Right renal cortex interstitium (tissue), 3 donors: Measurements from ENCODE around the gene LY6G5C. TPM values are rescaled to one million over a fixed set of nuclear protein-coding genes. Genes with fewer than 3 reads are reported as not detected.
"Not testable (repeated sequence)": the region's sequence is repeated elsewhere in the genome, so short reads cannot be mapped to it uniquely, and the experiment has no call there.

Experiments used
- DNase-seq, 3 donors: peaks; one replicate each; pipeline ENCODE4 v3.0.0-alpha.2; 2013; ENCODE audit warnings: low read depth in 3 of 3, low spot score in 2 of 3
- polyA plus RNA-seq, 3 donors: library from polyadenylated mRNA; unstranded; fragments of 120-200 nt; gene quantifications; one replicate each; pipeline ENCODE4 v1.2.1, GENCODE V29; 2013; ENCODE audit not compliant: insufficient read length in 3 of 3

The LY6G5C gene
- polyA plus RNA-seq, 3 donors, result 2.4 to 3.2 (median 2.5) TPM

DNA sequence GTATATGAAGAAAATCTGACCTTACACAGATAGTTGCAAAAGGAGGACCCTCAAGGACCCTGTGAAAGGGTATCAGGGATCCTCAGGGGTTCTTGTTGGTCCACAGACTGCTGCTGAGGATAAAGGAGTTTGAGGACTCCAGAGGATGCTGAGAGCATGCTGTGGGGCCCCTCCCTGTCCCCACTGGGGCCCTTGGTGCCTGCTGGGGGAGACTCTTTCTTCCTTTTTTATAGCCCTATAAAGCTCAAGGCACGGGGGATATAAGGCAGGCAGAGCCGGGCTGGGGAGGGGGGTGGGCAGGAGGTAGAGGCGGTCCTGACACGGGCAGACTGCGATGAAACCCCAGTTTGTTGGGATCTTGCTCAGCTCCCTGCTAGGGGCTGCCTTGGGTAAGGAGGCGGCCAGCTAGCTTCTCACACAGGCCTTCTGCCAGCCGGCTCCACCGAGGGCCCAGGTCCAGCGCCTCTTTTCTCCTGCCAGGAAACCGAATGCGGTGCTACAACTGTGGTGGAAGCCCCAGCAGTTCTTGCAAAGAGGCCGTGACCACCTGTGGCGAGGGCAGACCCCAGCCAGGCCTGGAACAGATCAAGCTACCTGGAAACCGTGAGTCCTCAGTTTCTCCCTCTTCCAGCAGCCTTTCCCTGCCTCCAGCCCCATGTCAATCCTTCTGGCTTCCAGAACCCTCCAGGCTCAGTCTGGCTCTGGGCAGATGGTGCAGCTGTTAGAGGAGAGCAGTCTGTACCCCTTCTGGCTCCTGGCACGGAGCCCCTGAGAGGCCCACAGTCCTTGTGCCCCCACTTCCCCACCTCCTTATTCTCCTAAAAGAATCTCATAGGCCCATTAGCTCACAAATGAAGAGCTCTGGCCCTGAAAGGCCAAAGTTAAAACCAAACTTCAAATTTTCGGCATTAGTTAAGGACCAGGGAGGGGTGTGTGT lies 34.4 kb upstream of the LY6G5C start, which contains the start of gene LY6G6D:
LY6G6D (plus strand) TSS at position 327 of the 937 bp plus-strand sequence; CDS start at position 335, 8 bp downstream.
- DNase-seq, result no peak

DNA sequence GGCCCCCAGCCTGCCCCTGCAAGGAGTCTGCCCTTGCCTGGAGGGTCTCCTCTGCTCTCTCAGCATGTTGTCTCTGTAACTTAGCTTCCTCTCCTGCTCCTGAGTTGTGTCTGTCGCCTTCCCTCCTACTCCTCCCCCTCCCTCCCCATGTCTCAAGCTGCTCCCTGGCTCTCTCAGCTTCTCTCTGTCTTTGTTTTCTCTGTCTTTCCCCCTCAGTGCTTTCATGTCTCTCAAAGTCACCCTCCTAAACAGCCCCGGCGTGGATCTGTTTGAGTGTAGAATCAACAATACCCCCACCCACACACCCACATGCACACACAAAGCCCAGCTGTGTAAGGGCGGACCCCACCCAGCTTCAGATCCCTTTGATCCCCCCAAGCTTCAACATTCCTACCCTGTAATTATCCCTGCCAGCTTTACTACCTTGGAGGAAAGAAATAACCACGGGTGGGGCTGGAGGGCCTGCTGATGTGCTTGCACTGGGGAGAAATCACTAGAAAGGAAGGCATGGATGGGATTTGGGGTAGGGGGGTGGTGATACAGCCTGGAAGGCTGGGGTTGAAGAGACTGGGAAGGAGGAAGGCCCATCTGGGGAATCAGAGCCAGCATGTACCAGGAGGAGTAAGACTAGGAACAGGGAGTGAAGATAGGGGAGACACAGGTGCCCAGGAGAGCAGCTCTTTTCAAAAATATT lies 33.3 kb upstream of the LY6G5C start:
- DNase-seq, result peak in 1 of 3 donors; percentile 32

DNA sequence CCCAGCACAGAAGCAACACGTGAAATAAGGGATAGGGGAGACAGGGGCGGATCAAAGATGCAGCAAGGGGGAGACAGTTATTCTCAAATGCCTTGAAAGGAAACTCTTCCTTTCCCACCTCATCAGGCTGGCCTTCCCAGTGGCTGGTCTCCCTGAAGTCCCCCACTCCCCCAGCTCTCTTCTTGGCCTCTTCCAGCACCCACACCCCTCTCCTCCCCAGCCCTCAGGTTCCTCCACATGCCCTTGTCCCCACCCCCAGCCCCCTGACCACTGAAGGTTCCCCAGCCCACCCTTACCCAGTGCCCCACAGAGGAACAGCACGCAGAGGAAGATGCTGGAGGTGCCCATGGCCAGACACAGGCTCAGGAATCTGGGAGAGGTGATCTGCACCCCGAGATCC lies 32.6 kb upstream of the LY6G5C start:
- no peak for DNase-seq

DNA sequence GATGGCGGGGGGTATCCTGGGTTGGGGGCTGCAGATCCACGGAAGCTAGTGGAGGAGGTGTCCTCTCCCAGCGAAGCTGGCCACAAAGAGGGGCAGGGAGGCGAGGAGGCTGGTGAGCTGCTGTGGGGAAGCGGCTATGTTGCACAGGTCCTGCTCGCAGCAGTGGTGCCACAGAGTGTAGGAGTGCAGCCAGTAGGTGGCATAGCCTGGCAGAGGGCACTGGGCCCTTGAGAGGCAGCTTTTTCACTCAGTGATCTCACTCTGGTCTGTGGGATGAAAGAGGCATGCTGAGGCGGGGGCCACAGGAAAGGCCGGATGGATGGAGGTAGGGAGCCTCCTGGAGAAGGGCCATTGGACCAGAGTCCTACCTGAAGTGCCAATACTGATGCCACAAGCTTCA lies 31.4 kb upstream of the LY6G5C start:
- no peak for DNase-seq

DNA sequence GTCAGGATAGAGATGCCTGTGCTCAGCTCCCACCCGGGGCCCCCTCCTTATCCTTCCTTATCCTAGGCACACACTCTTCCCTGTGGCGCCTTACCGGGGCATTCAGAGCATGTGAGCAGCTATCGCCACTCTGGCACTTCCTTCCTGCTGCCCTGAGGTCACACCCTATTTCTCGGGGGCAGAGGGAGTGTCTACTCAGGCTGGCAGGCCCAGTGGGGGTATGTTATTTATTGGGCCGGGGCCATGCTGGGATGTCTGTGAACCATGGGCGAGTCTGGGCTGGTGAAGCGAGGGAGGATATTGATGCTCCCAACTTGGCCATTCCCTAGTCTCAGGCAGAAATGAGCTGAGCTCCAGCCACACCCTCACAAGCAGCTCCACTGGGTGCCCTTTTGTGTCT lies 30.4 kb upstream of the LY6G5C start:
- no peak for DNase-seq

DNA sequence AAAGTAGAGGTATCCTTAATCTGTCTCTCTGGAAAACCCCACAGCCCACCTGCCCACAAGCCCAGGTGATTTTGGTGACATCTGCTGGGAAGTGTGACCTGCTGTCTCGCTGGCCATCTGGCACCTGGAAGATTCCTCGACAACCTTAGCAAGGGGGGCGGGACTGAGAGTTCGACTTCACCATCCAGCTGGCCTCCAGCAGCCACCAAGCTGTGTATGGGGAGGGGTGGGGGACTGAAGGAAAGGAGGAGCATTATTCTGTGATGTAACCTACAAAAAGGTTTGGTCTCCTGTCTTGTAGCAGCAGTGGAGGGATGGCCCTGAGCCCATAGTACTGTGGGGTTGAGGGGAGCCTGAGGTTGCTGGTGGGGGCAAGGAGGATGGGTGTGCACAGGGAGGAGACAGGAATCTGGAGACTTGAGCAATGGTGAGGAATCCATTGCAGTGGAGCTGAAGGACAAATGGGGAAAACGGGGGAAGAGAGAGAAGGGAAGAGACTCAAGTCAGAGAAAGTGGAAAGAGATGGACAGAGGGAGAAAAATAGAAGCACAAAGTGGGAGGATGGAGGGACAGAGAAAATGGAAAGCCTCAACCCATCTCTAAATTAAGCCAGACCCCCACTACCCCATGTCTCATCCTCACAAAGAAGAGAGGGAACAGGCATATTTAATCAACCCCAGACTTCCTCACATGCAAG lies 29.8 kb upstream of the LY6G5C start:
- no peak for DNase-seq

DNA sequence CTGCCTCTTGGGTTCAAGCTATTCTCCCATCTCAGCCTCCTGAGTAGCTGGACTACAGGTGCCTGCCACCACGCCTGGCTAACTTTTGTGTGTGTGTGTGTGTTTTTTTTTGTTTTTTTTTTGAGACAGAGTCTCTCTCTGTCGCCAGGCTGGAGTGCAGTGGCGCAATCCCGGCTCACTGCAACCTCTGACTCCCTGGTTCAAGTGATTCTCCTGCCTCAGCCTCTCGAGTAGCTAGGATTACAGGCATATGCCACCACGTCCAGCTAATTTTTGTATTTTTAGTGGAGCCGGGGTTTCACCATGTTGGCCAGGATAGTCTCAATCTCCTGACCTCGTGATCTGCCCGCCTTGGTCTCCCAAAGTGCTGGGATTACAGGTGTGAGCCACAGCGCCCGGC lies 28.3 kb upstream of the LY6G5C start:
- not testable (repeated sequence) for DNase-seq

DNA sequence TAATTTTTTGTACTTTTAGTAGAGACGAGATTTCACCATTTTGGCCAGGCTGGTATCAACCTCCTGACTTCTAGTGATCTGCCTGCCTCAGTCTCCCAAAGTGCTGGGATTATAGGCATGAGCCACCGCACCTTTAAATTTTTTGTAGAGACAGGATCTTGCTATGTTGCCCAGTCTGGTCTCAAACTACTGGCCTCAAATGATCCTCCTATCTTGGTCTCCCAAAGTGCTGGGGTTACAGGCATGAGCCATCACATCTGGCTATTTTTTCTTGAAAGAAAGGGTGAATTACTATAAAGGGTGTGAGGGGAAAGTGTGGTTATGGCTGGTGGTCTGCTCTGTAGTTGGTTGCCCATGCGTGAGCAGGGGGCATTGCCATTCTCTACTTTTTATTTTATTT lies 27.4 kb upstream of the LY6G5C start:
- no peak for DNase-seq

DNA sequence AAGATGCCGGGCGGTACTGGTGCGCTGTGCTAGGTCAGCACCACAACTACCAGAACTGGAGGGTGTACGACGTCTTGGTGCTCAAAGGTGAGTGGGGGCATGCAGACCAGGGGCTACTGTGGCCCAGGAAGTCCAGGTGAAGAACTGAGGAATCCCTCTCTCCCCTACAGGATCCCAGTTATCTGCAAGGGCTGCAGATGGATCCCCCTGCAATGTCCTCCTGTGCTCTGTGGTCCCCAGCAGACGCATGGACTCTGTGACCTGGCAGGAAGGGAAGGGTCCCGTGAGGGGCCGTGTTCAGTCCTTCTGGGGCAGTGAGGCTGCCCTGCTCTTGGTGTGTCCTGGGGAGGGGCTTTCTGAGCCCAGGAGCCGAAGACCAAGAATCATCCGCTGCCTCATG lies 26.8 kb upstream of the LY6G5C start:
- DNase-seq, result no peak

DNA sequence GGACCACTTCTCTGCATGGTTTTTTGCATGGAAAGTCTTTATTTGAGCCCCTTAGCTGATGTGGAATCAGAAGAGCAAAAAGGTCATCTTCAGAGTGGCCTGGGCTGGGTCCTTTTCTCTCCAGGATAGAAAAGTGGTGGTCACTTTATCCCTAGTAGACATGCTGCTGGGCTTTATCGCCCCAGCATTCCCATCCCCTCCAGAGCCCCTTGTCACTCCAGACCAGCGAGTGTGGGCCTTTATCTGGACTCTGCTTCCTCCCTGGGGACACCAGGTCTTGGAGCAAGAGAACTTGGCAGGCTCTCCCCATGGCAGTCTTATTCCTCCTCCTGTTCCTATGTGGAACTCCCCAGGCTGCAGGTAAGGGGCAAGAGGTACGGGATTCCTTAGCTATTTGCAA lies 25.7 kb upstream of the LY6G5C start, which contains the start of gene LY6G6F:
LY6G6F (plus strand) TSS at position 268 of the 400 bp plus-strand sequence; CDS start at position 309, 41 bp downstream.
- no peak for DNase-seq

DNA sequence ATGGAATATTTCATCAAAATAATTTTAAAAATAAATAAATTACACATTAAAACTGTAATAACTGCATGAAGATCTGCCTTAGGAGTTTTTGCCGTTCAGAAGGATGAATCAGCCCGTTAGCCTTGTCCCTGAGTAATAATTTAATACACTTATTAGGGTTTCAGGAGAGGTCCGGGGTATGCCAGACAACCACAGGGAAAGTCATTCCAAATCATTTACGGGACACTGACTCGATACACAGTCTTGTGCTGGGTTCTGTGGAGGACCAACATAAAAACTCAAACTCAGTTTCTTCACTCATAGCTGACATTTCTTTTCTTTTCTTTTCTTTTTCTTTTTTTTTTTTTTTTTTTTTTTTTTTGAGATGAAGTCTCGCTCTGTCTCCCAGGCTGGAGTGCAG lies 25.1 kb upstream of the LY6G5C start:
- DNase-seq, result no peak

DNA sequence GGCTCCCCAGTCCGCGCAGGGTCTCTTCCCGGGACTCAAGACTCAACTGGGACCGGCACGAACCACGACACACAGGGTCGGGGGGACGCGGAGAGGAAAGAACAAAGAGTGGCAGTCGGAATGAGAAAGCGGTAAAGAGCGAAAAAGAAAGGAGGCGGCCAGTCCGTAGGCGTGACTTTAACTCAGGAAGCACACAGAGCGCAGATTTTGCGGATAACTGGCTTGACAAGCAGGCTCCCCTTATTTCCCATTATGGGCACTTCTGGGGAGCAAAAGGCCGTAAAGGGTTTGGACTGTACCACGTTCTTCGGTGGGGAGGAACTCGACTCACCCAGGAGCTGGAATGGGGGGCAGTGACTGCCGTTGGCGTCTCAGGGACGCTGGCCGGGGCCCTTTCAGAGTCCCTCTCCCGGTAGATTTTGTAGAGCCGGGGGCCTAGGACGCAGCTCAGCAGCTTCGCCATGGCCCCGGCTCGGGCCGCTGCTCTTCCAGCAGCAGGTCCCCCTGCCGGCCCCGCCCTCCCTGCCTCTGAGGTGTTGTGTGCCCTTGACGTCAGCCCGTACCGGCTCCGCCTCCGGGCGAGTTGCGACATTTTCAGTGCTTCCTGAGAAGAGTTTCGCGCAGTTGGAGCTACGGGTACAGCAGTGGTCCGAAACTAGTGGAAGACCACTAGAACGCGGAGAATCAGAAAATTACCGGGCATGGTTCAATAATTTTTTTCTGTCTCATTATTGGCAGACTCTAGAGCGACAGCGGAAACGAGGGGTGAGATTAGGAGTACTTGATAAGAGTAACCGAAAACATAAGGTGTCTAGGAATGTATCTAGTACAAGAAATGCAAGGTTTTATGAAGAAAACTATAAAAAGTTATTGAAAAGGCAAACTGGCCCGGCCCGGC lies 22.2 kb upstream of the LY6G5C start, which contains the start of gene ABHD16A:
ABHD16A (minus strand) TSS at position 506 of the 898 bp plus-strand sequence; CDS start at position 463, 43 bp downstream.
- peak; percentile 94 to 98 (median 97) for DNase-seq

DNA sequence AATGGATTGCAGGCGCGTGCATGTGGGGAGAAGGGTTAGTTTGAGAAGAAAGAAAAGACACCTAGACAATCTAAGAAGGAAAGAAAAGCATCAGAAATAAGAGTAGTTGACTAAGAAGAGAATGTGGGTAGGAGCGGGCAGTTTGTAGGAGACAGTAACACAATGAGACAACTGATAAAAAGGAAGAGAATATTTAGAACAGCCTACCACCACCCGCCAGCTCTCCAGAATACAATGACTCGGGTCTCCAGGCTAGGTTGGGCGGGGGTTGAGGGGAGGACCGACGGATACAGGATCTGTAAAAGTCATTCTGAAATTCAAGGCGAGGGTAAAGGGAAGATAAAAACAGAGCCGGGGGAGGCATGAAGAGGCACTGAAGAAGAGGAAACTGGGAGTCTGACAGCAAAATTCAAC lies 21.5 kb upstream of the LY6G5C start:
- no peak for DNase-seq

DNA sequence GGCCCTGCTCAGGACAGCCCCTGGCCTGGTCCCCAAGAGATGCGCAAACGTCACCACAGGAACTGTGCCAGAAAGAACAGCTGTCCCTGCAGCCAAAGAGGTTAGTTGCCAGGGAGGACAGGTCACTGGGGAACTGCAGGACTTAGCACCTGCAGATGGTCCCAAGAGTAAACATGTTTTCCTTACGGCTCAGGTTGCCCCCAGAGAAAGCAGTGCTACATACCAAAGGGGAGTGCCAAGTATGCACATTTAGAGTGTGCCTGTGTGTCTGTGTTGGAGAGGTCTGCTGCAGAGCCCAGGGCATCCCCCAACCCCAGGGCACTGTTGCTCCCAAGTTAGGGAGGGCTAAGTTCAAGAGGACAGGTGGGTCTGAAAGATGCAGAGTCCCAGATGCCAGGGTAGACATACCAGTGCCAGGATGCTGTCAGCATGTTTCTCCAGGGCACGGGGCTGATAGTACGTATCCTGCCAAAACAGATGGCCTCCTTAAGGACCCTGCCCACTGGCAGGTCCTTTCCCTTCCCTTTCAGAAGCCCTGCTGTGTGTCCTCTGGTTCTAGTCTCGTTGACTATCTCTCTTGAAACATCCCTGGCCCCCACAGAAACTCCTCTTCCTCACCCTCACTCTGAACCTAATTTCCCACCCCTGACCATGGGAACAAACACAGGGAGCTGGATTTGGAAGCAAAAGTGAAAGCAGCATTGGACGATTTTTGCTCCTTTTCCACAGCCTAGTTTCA lies 21.0 kb upstream of the LY6G5C start:
- DNase-seq, result no peak

DNA sequence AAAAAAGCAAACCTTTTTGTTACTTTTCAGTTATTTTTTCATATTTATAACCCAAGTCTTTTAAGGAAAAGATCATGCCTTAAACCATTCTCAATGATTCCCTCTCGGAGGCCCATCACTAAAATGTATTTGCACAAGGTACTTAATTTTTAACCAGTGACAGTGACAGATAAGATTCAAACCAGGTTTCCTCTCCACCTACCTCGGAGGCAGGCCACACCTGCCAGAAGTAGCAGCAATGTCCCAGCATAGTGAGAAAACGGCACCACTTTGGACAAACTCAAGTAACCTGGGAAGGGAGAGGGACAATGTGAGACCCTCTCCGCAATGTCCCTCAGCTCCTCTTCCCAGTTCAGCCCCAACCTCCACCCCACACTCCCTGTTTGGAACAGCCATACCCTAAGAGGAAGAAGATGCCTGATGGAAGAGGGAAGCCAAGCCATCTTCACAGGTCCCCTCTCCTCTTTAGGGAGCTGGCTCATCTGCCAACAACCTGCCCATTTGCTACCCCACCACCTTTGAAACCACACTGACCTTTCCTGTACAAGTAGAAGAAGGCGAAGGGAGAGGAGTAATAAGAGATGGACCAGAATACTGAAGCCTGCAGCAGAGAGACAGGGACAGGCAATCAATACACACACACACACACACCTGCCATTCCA lies 20.0 kb upstream of the LY6G5C start:
- DNase-seq, result no peak

DNA sequence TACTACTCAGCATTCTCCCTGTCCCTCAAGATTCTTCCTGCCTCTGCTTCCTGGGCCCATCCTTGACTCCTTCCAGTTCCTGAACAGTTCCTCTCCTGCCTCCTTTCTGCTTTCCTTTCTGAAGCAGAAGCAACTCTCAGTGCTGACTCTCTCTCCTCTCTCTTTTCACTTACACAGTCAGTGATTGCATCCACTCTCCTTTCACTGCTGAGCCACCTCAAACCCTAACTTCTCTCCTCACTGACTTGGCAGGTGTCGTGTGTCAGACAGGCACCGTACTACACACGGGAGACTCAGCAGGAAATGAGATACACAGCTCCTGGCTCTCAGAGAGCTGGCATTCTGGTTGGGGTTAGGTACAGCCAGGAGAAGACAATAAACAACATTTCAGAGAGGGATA lies 16.7 kb upstream of the LY6G5C start:
- no peak for DNase-seq

DNA sequence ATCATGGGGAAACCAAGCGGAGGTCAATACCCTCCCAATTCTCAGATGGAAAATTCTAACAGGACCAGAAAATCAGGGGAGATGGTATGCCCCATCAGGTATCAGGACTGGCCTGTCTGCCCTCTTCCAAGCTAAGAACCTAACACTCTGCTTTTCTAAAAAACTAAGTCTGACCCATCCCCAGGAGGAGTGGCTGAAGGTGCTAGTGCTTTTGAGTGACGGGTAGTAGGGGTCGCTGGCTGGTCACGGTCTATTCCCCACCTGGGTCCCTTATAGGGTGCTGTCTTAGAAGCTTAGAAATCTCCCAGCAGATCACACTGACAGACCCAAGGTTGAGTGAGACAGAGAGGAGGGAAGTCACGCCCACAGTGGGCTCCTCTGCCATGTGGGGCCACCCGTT lies 12.7 kb upstream of the LY6G5C start:
- no peak for DNase-seq

DNA sequence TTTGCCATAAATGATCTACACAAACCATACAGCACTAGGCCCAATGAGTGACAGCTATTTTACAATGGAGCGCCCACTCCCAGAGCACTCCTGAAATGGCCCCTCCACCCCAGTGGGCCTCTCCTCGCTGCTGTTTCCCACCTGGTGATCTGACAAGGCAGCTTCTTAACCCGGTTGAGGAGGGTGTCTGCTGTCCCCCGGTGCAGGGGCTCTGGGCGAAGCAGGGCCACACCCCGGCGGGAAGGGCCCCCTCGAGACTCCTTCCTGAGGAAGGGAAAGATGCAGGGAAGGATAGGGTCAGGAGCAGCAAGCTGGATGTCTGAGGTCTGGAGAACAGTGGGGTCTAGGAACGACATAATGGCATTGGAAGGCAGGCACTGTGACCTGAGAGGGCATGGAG lies 12.0 kb upstream of the LY6G5C start:
- DNase-seq, result no peak

DNA sequence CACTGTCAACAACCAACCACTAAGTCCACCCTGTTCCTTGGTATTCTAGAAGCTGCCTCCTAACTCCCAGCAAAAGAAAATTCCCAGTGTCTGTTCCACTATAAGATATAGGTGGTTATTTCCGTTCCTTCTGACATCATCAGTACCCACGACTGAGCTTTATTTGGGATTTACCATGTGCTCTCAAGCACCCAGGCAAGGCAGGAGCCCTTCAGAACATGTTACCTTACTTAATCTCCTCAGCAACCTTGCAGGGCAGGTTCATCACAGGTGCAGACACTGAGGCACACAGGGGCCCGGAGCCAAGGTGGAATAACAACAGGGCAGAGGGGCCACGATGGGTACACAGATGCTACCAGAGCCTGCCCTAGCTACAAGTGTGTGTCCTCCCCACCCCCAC lies 11.5 kb upstream of the LY6G5C start:
- DNase-seq, result no peak
